ENCODE data around the gene RDH13.
"Not testable (repeated sequence)": the region's sequence is repeated elsewhere in the genome, so short reads cannot be mapped to it uniquely, and the experiment has no call there.

The RDH13 gene

GRCh38 chr19:55062735-55063491 lies at the start of gene RDH13:
TSS of gene RDH13 (minus strand) at chr19:55063148. CDS start at chr19:55063032, 116 bp downstream.
- DNase-seq (ENCODE audit: low read depth in 2 of 2), result peak; percentile 90 to 98

- no peak for DNase-seq (ENCODE audit: low read depth in 2 of 2)
Measured at GRCh38 chr19:55112246-55112776, 49.4 kb upstream of the RDH13 start.

GRCh38 chr19:55111238-55111831 lies 48.4 kb upstream of the RDH13 start:
- no peak for DNase-seq (ENCODE audit: low read depth in 2 of 2)

- no peak for DNase-seq (ENCODE audit: low read depth in 2 of 2)
Measured at GRCh38 chr19:55109527-55110291, 46.8 kb upstream of the RDH13 start.

GRCh38 chr19:55107252-55107651 lies 44.3 kb upstream of the RDH13 start:
- DNase-seq (ENCODE audit: low read depth in 2 of 2), result not testable (repeated sequence)

- no peak for DNase-seq (ENCODE audit: low read depth in 2 of 2)
Measured at GRCh38 chr19:55106591-55106990, 43.6 kb upstream of the RDH13 start.

- DNase-seq (ENCODE audit: low read depth in 2 of 2), result no peak
Measured at GRCh38 chr19:55105237-55105636, 42.3 kb upstream of the RDH13 start.

GRCh38 chr19:55103190-55103589 lies 40.2 kb upstream of the RDH13 start:
- DNase-seq (ENCODE audit: low read depth in 2 of 2), result no peak

GRCh38 chr19:55101261-55101660 lies 38.3 kb upstream of the RDH13 start:
- no peak for DNase-seq (ENCODE audit: low read depth in 2 of 2)

GRCh38 chr19:55099557-55100506 lies 36.9 kb upstream of the RDH13 start:
- DNase-seq (ENCODE audit: low read depth in 2 of 2), result no peak

- no peak for DNase-seq (ENCODE audit: low read depth in 2 of 2)
Measured at GRCh38 chr19:55098716-55099556, 36.0 kb upstream of the RDH13 start.

- no peak for DNase-seq (ENCODE audit: low read depth in 2 of 2)
Measured at GRCh38 chr19:55097864-55098715, 35.1 kb upstream of the RDH13 start.

- DNase-seq (ENCODE audit: low read depth in 2 of 2), result no peak
Measured at GRCh38 chr19:55096061-55096701, 33.2 kb upstream of the RDH13 start.

GRCh38 chr19:55095260-55096060 lies 32.5 kb upstream of the RDH13 start:
- DNase-seq (ENCODE audit: low read depth in 2 of 2), result no peak

- DNase-seq (ENCODE audit: low read depth in 2 of 2), result no peak
Measured at GRCh38 chr19:55094456-55095259, 31.7 kb upstream of the RDH13 start.

- DNase-seq (ENCODE audit: low read depth in 2 of 2), result no peak
Measured at GRCh38 chr19:55092423-55093318, 29.7 kb upstream of the RDH13 start.
